ENCODE data around the gene PDLIM1. TPM values are rescaled to one million over a fixed set of nuclear protein-coding genes. Genes with fewer than 3 reads are reported as not detected.
"Not testable (repeated sequence)": the region's sequence is repeated elsewhere in the genome, so short reads cannot be mapped to it uniquely, and the experiment has no call there.

PDLIM1 gene
- total and polyA plus RNA-seq, 2 experiments from 2014 or later = 75.7 to 335 TPM

GRCh38 chr10:95229724-95230627 lies 60.8 kb downstream of the PDLIM1 start:
- no peak for TF ChIP-seq CTCF (IDR thresholded peaks at IDR 0.05; ENCODE audit: low read depth, low read length)
- no peaks in the 10 kb centered on the region for H3K27me3 ChIP-seq
- H3K36me3 ChIP-seq = no peaks in the 10 kb centered on the region
- peak overlapping the region; percentile 35 for H3K4me3 ChIP-seq
- no peaks in the 10 kb centered on the region for H3K9me3 ChIP-seq (ENCODE audit: low read depth)
- no peak overlapping the region for H3K27ac ChIP-seq
- DNase-seq (ENCODE audit: low read depth in 1 of 2, low spot score in 1 of 2) = peak in 1 of 2 donors; percentile 94
- H3K4me1 ChIP-seq (ENCODE audit: low read depth) = peaks cover 9% of the 10 kb centered on the region

GRCh38 chr10:95228934-95229723 lies 61.7 kb downstream of the PDLIM1 start:
- H3K36me3 ChIP-seq; H3K4me3 ChIP-seq; DNase-seq (ENCODE audit: low read depth in 1 of 2, low spot score in 1 of 2): not testable (repeated sequence)

GRCh38 chr10:95225136-95225535 lies 65.7 kb downstream of the PDLIM1 start:
- H3K36me3 ChIP-seq = no peaks in the 10 kb centered on the region
- DNase-seq (ENCODE audit: low read depth in 1 of 2, low spot score in 1 of 2) = no peak
- TF ChIP-seq CTCF (IDR thresholded peaks at IDR 0.05; ENCODE audit: low read depth, low read length) = no peak
- no peaks in the 10 kb centered on the region for H3K27me3 ChIP-seq
- H3K4me3 ChIP-seq = no peak overlapping the region
- peaks cover 4% of the 10 kb centered on the region for H3K4me1 ChIP-seq (ENCODE audit: low read depth)
- H3K27ac ChIP-seq = no peak overlapping the region
- H3K9me3 ChIP-seq (ENCODE audit: low read depth) = no peaks in the 10 kb centered on the region

More at GRCh38 chr10:95228934-95229723, 61.7 kb downstream of the PDLIM1 start:
- H3K4me1 ChIP-seq (ENCODE audit: low read depth); H3K27me3 ChIP-seq; H3K27ac ChIP-seq; H3K9me3 ChIP-seq (ENCODE audit: low read depth): not testable (repeated sequence)

- Histone ChIP-seq H3K9me3 (ENCODE audit: low read depth) (no peaks in the 10 kb centered on the region), H3K27ac (no peak overlapping the region), H3K36me3 (no peaks in the 10 kb centered on the region), H3K4me1 (ENCODE audit: low read depth) (no peaks in the 10 kb centered on the region), H3K27me3 (no peaks in the 10 kb centered on the region), H3K4me3 (no peak overlapping the region)
- TF ChIP-seq CTCF (IDR thresholded peaks at IDR 0.05; ENCODE audit: low read depth, low read length) = no peak
- DNase-seq (ENCODE audit: low read depth in 1 of 2, low spot score in 1 of 2) = no peak
Measured at GRCh38 chr10:95221124-95221523, 69.7 kb downstream of the PDLIM1 start.

GRCh38 chr10:95220539-95220938 lies 70.3 kb downstream of the PDLIM1 start:
- DNase-seq (ENCODE audit: low read depth in 1 of 2, low spot score in 1 of 2) = no peak
- H3K9me3 ChIP-seq (ENCODE audit: low read depth) = no peaks in the 10 kb centered on the region
- no peaks in the 10 kb centered on the region for H3K27me3 ChIP-seq
- H3K4me3 ChIP-seq = no peak overlapping the region
- TF ChIP-seq CTCF (IDR thresholded peaks at IDR 0.05; ENCODE audit: low read depth, low read length) = no peak
- no peak overlapping the region for H3K27ac ChIP-seq
- no peaks in the 10 kb centered on the region for H3K36me3 ChIP-seq
- H3K4me1 ChIP-seq (ENCODE audit: low read depth) = no peaks in the 10 kb centered on the region
